Spleen (tissue), 7 donors: Measurements from ENCODE around the gene MOSPD3.

ENCODE experiments used
- POLR2AphosphoS5 ChIP-seq, 3 donors: sonication (generic); formaldehyde crosslinking; IDR thresholded peaks; one replicate each; pipeline ENCODE4 v1.5.1; 2017; ENCODE audit warnings: antibody characterized with exemption in 3 of 3
- TF ChIP-seq, protein P1 (sequence below), 11 experiments: fragments of 200-600 bp in 7 of 11; fragments of 450-650 bp in 4 of 11; sonication (generic) in 4 of 11; IDR thresholded peaks in 8 of 11; conservative IDR thresholded peaks in 3 of 11; 1 replicate in 7 of 11; 2 replicates in 4 of 11; pipeline versions ENCODE4 v1.4.0 to v1.8.0; 2016 to 2021; ENCODE audit warnings: antibody characterized with exemption in 11 of 11, inconsistent platforms in 4 of 11, mild to moderate bottlenecking in 1 of 11
- donor health status: DM: no; HTN: no; CAD: no; lungs with moderate emphysema.
- donor health status: DM: no; HTN: no; CAD: no.
- donor health status: DM: no; HTN: no; CAD: no.

DNA sequence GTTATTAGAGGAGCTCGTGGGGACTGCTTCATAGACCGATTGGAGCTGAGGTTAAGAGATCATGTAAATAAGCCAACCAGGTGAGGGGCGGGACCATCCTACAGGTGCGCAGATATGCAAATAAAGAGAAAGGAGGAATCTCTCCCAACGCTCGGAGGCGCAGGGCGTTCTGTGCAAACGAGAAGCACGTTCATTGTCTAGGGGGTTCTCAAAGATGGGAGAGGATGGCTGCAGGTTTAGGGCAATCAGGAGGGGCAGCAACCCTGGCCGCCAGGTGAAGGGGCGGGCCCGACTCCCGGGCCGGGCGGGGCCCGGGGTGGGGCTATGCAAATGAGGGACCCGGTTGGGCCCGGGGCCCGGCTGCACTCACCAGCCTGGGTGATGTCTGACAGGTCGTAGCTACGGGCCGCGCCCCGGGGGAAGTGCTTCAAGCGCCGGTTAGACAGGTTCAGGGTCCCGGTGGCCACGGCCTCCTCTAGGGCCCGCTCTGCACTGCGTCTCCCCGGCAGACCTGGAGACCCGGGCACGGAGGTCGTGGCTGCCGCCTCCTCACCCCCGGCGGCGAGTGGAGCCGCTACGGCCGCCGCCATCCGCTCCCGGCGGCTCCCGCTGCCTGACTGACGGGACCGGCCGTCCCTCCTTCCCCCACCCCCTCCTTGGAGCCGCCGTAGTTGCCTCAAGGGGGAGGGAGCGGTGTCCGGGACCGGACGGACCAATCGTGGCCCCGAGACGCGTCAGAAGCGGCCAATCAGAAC lies 26.7 kb upstream of the MOSPD3 start, which contains the start of gene LRCH4:
- TF ChIP-seq, protein P1, sequence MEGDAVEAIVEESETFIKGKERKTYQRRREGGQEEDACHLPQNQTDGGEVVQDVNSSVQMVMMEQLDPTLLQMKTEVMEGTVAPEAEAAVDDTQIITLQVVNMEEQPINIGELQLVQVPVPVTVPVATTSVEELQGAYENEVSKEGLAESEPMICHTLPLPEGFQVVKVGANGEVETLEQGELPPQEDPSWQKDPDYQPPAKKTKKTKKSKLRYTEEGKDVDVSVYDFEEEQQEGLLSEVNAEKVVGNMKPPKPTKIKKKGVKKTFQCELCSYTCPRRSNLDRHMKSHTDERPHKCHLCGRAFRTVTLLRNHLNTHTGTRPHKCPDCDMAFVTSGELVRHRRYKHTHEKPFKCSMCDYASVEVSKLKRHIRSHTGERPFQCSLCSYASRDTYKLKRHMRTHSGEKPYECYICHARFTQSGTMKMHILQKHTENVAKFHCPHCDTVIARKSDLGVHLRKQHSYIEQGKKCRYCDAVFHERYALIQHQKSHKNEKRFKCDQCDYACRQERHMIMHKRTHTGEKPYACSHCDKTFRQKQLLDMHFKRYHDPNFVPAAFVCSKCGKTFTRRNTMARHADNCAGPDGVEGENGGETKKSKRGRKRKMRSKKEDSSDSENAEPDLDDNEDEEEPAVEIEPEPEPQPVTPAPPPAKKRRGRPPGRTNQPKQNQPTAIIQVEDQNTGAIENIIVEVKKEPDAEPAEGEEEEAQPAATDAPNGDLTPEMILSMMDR (IDR thresholded peaks at IDR 0.05 in 8 of 11, conservative IDR thresholded peaks at IDR 0.05 in 3 of 11) = peak in 2 of 11 experiments; percentile 3 to 10
- peak; percentile 99 to 100 (median 99) for TF ChIP-seq POLR2AphosphoS5 (IDR thresholded peaks at IDR 0.05)
